Kidney epithelial cell (primary cell): Measurements from ENCODE around the gene LRIG2. TPM values are rescaled to one million over a fixed set of nuclear protein-coding genes. Genes with fewer than 3 reads are reported as not detected.

Source experiments
- DNase-seq: peaks from one replicate; pipeline ENCODE4 v3.0.0-alpha.2; 2010; ENCODE audit warnings: low read depth
- H3K27me3 ChIP-seq: 2 replicates; pipeline ENCODE4 v1.6.0; 2011; ENCODE audit warnings: low read length; ENCODE audit not compliant: control insufficient read depth, insufficient read depth
- H3K36me3 ChIP-seq: 2 replicates; pipeline ENCODE4 v1.5.1; 2011; ENCODE audit warnings: low read length; ENCODE audit not compliant: control insufficient read depth, insufficient read depth
- H3K4me3 ChIP-seq: 2 replicates; pipeline ENCODE4 v1.5.1; 2011; ENCODE audit warnings: low read depth, mild to moderate bottlenecking, control low read depth, low read length
- CTCF ChIP-seq: IDR thresholded peaks from 2 replicates; pipeline ENCODE4 v1.5.1; 2011; ENCODE audit warnings: mild to moderate bottlenecking, moderate library complexity, low read length, control low read depth, inconsistent platforms; ENCODE audit not compliant: insufficient read depth, poor library complexity, severe bottlenecking
- total RNA-seq: library from RNA; depleted of rRNA; stranded (reverse); fragments of >200 nt; gene quantifications from 2 replicates; pipeline ENCODE4 v1.2.3, GENCODE V29; 2015

Gene LRIG2
- total RNA-seq, 1 donor from 2014 or later = 8.3 TPM

DNA sequence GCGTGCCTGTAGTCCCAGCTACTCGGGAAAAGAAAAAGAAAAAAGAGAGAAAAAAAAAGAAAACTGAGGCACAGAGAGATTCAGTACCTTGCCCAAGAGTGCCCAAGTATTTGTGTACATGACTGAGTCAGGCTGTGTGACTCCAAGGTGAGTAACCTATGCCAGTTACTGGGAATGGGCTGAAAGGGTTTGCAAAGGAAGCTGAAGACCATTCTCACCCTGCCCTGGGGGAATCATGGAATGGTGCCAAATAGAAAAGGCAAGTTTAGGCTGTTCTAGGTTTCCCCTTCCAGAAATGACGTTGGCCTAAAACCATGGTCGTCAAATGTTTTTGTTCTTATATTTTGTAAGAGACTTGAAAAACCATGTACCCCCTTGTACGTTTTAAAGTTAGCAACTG lies 37.9 kb upstream of the LRIG2 start:
- no peak for DNase-seq
- TF ChIP-seq CTCF = no peak
- Histone ChIP-seq H3K36me3 (no peaks in the 10 kb centered on the region), H3K4me3 (no peak overlapping the region), H3K27me3 (no peaks in the 10 kb centered on the region)

- no peaks in the 10 kb centered on the region for H3K27me3 ChIP-seq
- no peak overlapping the region for H3K4me3 ChIP-seq
- no peak for DNase-seq
- no peaks in the 10 kb centered on the region for H3K36me3 ChIP-seq
- TF ChIP-seq CTCF = no peak
These were observed 36.2 kb upstream of the LRIG2 start for GRCh38 chr1:113036639-113037321.

GRCh38 chr1:113040041-113040440 lies 33.0 kb upstream of the LRIG2 start:
- H3K27me3 ChIP-seq = no peaks in the 10 kb centered on the region
- DNase-seq = no peak
- TF ChIP-seq CTCF = no peak
- H3K36me3 ChIP-seq = no peaks in the 10 kb centered on the region
- no peak overlapping the region for H3K4me3 ChIP-seq

- no peak for DNase-seq
- no peak for TF ChIP-seq CTCF
- Histone ChIP-seq H3K27me3 (no peaks in the 10 kb centered on the region), H3K4me3 (no peak overlapping the region), H3K36me3 (no peaks in the 10 kb centered on the region)
These were observed 32.1 kb upstream of the LRIG2 start for GRCh38 chr1:113040718-113041412.

DNA sequence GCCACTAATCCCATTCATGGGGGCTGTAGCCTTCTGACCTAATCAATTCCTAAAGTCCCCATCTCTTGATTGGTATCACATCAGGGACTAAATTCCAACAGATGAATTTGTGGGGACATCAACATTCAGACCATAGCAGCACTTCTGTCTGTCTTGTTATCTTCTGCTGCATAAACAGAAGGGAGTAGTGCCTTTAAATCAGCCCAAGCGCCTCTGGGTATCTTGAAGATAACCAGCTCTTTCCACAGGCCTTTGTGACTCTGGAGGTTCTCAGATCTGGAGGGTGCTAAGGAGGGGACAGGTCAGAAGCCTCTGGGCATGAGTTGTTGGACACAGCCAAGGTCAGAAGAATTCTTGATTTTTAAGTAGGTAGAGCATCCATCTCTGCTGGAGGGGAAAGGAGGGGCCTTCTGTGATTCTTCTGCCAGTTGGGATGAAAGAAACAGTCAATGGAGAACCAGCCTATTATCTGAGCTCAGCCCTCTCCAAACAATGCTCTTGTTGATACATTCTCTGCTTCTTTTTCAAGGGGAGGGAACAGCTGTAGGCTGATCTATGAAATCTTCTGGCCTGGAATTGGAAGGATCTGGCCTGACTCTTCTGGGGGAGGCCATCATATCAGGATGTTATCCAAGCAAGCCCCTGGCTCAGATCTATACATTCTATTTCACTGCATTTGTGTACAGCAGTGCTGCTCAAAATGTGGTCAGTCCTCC lies 31.3 kb upstream of the LRIG2 start:
- TF ChIP-seq CTCF = no peak

More for the DNA sequence above, 31.3 kb upstream of the LRIG2 start:
- H3K4me3 ChIP-seq = no peak overlapping the region
- DNase-seq = no peak
- H3K36me3 ChIP-seq = no peaks in the 10 kb centered on the region
- no peaks in the 10 kb centered on the region for H3K27me3 ChIP-seq
